Hypothalamus (tissue), 51 donors: Measurements from ENCODE around the gene POMT2.
A peak's percentile ranks its signal among the peaks of the same experiment; 100 is the strongest.
"Not testable (repeated sequence)": the region's sequence is repeated elsewhere in the genome, so short reads cannot be mapped to it uniquely, and the experiment has no call there.

Experiments used
- DNase-seq, 51 donors: peaks; one replicate each; lab custom pipeline; 2025; lab: John Stamatoyannopoulos, UW

POMT2 gene

GRCh38 chr14:77303417-77304156 is 17.1 kb downstream of the POMT2 start:
- peak in 13 of 51 donors; percentile 14 to 51 (median 25) for DNase-seq

GRCh38 chr14:77302926-77303325 is 17.8 kb downstream of the POMT2 start:
- no peak for DNase-seq

- peak; percentile 20 to 93 (median 77) for DNase-seq
Observed at GRCh38 chr14:77301103-77301502, 19.6 kb downstream of the POMT2 start.

GRCh38 chr14:77299771-77300170 is 20.9 kb downstream of the POMT2 start:
- DNase-seq: no peak

- DNase-seq: no peak
Observed at GRCh38 chr14:77296906-77297305, 23.8 kb downstream of the POMT2 start.

GRCh38 chr14:77296155-77296554 is 24.5 kb downstream of the POMT2 start:
- DNase-seq: peak in 2 of 51 donors; percentile 10 to 22

- DNase-seq: no peak
Observed at GRCh38 chr14:77290705-77291104, 30.0 kb downstream of the POMT2 start.

- no peak for DNase-seq
Observed at GRCh38 chr14:77286576-77286975, 34.1 kb downstream of the POMT2 start.

GRCh38 chr14:77284466-77284865 is 36.2 kb downstream of the POMT2 start:
- DNase-seq: no peak

GRCh38 chr14:77284066-77284465 is 36.6 kb downstream of the POMT2 start:
- DNase-seq: no peak

GRCh38 chr14:77281852-77282410 is 38.8 kb downstream of the POMT2 start:
- no peak for DNase-seq

GRCh38 chr14:77280921-77281320 is 39.8 kb downstream of the POMT2 start:
- not testable (repeated sequence) for DNase-seq

GRCh38 chr14:77279719-77280118 is 41.0 kb downstream of the POMT2 start:
- no peak for DNase-seq

GRCh38 chr14:77278461-77279230 is 42.0 kb downstream of the POMT2 start:
- DNase-seq: no peak

- no peak for DNase-seq
Observed at GRCh38 chr14:77276959-77277358, 43.7 kb downstream of the POMT2 start.

GRCh38 chr14:77276295-77276935 is 44.3 kb downstream of the POMT2 start:
- DNase-seq: no peak

- DNase-seq: peak in 10 of 51 donors; percentile 8 to 61 (median 32)
Observed at GRCh38 chr14:77275601-77276017, 45.1 kb downstream of the POMT2 start.

GRCh38 chr14:77275041-77275580 is 45.6 kb downstream of the POMT2 start:
- peak in 5 of 51 donors; percentile 20 to 51 (median 25) for DNase-seq

- DNase-seq: no peak
Observed at GRCh38 chr14:77273796-77274195, 46.9 kb downstream of the POMT2 start.

- no peak for DNase-seq
Observed at GRCh38 chr14:77272261-77272660, 48.4 kb downstream of the POMT2 start.
